Activated CD4-positive, CD25-positive, alpha-beta regulatory T cell treated with anti-CD3 and anti-CD28 coated beads, Interleukin-2, amount 50 U/mL, for 24 hours (primary cell): ENCODE measurements around the gene AMPD1.

ENCODE experiments used
- ATAC-seq, 2 donors: fragments of 150-1000 bp; cut with Tn5 transposase; one replicate each; pipeline ENCODE4 v1.10.0; 2021; ENCODE audit warnings: mild to moderate bottlenecking in 1 of 2, moderate library complexity in 1 of 2

The AMPD1 gene

DNA sequence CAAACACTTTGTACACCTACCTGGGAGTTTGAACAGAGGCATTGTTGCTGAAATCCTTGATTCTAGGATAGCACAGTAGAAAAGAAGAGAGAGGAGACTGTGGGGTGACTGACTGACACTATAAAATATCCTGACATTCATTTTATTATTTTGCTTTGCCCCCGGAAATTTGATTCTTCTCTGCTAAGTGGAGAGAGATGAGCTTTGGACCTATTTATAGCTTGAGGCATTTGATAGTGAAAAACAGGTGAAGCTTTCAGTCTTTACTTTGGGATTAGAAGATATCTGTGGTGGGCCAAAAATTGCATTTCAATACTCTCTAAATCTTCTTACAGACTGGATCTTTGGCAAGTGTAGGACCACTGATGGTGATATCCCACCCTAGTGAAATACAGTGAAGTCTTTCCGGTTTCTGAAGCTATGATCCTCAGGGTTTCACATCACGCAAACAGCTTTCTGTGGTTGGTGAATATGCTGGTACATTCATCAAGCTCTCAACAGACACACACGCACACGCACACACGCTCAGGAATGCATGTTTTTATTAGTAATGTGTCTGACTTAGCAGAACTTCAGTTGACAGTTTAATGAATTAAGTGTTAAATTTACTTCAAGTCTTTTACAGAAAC lies at the start of gene AMPD1:
Gene AMPD1, minus strand, starts transcription at position 117 of the 629 bp plus-strand sequence. Its CDS starts 75 bp downstream, at position 42.
- no peak for ATAC-seq

DNA sequence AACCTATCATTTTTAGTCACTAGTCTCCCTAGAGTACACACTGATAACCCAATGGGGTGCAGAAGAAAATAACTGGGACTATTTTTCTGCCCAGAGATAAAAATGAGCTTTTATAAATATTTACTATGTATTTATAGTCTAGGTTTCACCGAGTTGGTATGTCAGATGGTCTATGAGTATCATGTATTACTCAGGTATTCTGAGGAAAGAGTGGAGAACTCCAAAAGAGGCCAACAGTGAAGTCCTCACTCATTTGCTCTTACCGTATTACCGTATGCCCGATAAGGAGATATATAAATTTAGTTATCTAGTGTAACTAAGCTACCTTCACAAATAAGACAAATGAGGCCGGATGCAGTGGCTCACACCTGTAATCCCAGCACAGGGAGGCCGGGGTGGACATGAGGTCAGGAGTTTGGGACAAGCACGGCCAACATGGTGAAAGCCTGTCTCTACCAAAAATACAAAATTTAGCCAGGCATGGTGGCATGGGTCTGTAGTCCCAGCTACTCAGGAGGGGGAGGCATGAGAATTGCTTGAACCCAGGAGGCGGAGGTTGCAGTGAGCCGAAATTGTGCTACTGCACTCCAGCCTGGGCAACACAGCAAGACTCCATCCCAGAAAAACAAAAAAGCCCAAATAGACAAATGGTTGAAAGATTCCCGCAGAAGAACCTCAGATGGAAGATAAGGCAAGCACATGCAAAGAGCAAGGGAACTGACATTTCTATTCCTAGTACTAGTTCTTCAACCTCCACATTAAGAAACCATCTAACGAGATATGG lies 46.8 kb upstream of the AMPD1 start:
- no peak for ATAC-seq

DNA sequence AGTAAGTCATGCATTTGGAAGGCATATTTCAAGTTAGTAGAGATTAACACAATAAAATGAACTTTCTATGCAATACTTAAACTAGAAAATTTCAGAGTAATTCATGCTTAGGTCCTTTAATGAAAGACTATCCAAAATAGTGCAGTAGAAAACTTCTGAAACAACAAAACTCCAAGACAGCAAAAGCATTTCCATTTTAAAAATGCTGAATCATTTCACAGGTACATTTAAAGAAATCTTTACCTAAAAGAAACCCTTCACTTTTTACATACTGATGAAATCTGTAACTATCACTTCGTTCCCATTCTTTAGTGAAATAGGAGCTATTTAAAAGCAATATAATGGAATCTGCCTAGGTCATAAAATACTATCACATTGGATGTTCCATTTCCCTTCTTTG lies 45.0 kb upstream of the AMPD1 start:
- no peak for ATAC-seq

DNA sequence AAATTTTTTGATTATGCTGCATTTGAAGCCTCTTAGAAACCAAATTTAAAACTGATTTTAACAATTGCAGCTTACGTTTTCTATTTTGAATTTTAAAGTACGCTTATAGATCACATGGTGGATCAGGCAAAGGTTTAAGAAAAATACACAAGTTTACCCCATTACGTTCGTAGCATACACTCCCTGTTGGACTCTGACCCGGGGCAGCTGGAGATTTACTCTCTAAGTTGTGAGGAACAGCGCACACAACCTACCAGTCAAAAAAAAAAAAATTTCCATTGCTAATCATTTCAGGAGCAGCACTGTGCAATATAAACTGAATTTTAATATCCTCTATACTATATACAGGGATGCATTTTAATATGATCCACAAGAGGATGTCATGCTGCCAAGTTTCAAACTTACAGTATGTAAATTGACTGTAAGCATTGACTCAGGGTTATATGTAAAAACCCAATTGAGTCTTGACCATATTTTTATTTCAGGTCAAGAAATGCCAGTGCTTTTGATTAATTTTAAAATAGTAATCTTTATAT lies 42.0 kb upstream of the AMPD1 start:
- no peak for ATAC-seq

DNA sequence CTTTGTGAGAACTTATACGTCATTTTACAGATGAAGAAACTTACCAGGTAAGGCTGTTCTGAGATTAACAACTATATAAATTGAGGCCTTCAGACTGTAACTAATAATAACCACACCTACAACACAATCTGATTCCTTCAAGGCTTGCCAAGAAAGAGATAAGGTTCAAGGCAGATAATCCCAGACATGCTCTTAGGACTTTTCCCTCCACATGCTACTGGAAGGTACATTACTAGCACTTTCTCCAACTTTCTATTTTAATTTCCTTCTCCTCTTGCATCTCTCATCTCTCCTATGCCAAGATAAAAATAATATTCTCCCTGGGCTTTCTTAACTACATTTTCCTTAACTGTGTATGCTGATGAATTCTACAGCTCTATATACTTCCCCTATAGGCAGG lies 40.1 kb upstream of the AMPD1 start:
- ATAC-seq = no peak

DNA sequence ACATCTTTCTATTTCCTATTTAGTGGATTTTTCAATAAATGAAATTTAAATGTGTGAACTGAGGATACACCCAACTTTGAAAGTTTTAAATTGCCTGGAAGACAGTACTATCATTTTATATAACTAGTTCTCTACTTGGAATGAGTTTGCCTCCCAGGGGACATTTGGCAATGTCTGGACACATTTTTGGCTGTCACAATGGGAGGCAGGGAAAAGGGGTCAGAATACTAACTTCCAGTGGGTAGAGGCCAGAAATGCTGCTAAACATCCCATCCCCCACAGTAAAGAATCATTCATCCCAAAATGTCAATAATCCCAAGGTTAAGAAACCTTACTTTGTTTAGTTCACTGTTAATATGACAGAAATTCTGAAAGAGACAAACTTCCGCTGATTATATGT lies 34.4 kb upstream of the AMPD1 start:
- no peak for ATAC-seq

DNA sequence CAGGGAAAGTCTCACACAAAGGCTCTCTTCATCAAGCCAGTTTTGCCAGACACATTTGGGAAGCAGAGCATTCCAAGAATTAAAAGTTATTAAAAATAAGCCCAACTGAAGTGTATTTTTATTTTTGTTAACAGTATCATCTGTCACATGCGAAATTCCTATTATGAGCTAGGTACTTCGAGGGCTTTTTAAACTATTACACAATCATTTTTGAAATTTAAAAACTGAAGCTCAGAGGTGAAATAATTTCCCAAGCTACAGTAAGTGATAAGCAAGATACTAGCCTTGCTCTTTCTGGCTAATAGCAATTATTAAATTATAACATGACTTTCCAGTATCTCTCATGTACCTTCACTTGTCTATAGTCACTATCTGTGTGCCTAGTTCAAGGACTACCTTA lies 33.2 kb upstream of the AMPD1 start:
- no peak for ATAC-seq

DNA sequence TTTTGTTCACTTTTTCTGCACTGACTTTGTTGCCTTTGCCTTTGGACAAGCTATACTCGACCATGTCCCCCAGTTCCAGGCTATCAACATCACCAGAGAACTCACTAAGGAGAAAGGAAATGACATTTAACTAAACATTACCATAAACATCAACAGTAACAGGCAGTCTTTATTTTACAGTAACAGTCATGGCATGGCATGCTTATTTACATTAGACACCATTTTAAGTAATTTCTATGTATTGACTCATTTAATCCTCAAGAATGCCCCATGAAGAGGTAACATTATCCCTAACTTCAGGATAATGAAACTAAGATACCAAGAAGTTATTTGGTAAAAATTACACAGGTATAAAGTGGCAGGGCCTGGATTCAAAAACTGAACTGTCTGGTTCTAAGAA lies 29.9 kb upstream of the AMPD1 start:
- no peak for ATAC-seq

DNA sequence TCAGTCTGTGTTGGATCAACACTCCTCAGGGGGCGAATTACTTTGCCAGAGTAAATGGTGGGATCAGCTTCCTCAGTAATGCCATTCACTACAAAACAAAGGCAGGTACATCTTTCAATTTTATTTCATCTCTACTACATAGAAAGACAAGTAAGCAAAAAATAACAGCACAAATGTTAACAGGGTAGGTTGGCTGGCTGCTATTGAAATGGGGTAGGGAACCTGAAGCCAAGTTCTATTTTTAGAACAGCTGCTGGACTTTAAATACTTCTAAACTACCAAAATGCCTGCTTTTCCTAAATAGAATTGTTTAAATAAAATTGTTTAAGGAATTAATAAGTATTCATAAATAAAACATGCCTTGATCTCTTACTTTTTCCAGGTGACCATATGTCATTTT lies 28.6 kb upstream of the AMPD1 start:
- no peak for ATAC-seq

DNA sequence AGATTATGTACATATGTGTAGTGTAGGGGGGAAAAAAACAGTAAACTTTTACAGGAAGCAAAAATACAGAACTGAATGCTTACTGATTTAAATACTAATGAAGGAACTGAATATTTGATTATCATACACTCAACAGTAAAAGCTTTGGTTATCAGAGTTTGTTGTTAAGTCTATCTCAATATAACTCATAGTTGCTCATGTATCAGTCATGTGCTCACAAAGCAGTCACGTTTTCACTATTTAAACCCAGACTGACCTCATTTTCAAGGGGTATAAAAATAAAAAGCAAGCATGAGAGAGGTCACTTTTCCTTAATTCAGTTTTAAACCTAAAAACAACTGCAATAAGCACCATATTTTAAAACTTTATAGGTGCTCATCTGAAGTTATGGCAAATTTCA lies 28.1 kb upstream of the AMPD1 start:
- ATAC-seq = peak in 1 of 2 donors; percentile 29

DNA sequence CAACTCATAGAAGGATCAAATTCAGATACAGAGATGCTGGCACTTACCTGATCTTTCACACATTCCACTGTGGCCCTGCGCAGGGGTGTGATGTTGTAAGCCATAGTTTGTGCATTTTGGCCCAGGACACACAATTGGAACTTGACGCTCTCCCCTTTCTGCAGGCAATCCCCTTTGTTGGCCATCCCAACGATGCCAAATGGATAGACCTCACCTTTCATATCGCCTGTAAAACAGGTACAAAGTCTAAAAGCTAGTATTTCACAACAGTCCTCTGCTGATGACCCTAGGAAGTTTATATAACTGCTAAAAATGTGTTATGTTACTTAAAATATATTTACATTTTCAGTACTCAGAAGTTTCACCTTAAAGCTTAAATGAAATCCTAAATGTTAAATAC lies 25.1 kb upstream of the AMPD1 start:
- no peak for ATAC-seq

DNA sequence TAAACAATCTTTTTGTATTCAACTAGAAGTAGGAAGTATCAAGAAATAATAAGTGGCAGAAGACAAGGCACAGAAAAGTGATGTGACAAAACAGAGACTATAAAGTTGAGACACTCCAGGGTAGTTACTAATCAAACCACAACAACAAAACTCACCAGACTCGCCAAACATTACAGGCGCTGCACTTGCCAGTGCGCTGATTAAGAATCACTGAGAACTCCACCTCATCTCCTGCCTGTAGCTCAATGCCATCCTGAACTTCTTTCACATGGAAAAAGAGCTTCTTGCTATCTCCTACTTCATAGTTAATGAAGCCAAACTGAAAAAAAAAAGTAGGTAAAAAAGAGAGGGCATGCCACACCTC lies 24.1 kb upstream of the AMPD1 start:
- peak in 1 of 2 donors; percentile 12 for ATAC-seq

DNA sequence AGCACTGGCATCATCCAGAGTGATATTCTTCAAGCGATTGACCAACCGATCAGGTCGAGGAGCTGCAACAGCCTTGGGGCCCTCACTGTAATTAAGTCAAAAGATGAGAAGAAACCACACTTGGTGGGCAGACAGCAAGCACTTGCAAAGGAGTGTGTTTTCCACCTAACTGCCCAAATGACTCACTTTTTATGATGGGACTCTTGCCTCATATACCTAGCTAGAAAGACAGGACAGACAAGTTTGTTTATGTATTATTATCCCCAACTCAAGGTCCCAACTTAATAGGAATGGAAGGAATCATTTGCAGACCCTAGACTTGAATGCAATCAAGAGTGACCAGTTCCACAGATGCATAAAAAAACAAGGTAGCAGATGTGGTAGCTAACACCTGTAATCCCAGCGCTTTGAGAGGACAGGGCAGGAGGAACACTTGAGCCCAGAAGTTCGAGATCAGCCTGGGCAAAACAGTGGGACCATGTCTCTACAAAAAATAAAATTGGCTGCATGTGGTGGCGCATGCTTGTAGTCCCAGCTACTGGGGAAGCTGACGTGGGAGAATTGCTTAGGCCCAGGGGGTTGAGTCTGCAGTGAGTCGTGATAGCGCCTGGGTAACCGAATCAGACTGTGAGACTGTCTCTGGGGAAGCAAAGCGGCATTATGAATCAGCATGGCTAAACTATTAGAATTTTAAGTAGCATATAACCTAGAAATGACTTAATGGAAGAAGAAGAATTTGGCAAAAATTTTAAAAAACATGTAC lies 23.5 kb upstream of the AMPD1 start:
- ATAC-seq = peak; percentile 45 to 50

DNA sequence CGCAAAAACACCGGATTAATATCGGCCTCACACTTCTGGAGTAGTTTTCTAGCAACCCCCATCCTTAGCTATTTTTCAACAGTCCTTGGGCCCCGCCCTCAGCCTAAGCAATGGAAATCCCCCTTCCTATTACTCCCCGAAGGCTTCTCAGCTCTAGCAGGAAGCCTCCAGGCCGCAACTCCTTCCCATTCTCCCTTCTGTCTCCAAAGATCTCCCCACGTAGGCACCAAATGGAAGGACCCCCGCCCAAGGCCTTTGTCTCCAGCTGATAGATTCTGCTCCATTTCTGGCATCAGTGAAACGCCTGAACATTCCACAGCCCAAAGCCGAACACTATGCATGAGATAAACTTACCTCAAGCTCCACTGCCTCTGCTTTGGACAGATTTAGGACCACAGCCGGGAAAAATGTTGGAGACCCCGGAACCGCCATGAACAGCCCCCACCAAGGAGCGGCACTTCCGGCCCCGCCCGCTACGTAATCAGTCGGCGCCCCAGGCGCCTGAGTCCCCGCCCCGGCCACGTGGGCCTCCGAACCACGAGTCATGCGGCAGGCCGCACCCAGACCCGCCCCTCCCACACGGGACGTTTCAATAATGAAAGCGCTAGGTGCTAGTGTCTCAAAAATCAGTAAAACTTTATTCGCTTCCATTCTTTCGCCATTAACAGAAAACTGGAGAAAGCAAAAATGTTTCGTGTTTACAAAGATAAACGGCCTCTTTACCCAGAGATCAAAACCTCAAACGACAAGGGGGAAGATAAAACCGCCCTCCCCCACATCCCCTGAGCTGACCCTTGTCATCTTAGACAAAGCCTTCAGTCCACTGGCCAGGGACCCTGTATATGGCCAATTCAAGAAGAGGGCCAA lies 21.2 kb upstream of the AMPD1 start, which contains the start of gene NRAS:
Gene NRAS, minus strand, starts transcription at position 468 of the 867 bp plus-strand sequence. CDS start 611 bp downstream, outside the sequence.
- peak; percentile 85 to 92 for ATAC-seq

DNA sequence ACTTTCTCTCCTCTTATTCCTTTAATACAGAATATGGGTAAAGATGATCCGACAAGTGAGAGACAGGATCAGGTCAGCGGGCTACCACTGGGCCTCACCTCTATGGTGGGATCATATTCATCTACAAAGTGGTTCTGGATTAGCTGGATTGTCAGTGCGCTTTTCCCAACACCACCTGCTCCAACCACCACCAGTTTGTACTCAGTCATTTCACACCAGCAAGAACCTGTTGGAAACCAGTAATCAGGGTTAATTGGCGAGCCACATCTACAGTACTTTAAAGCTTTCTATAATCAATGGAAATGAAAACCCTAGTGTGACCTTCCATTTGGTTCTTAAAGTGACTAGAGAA lies 20.6 kb upstream of the AMPD1 start:
- ATAC-seq = no peak

DNA sequence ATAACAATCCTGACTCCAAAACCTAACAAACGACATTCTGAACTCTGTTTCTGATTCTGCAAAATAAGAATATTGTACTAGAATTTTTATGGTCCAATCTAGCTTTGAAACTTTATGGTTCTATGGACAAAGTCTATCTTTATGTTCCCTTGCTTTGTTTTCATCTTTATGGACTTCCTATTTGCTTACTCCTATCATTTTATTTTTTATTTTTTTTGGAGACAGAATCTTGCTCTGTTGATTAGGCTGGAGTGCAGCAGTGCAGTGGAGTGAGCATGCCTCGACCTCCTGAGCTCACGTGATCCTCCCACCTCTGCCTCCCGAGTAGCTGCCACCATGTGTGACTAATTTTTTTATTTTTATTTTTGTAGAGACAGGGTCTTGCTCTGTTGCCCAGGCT lies 17.6 kb upstream of the AMPD1 start:
- no peak for ATAC-seq

DNA sequence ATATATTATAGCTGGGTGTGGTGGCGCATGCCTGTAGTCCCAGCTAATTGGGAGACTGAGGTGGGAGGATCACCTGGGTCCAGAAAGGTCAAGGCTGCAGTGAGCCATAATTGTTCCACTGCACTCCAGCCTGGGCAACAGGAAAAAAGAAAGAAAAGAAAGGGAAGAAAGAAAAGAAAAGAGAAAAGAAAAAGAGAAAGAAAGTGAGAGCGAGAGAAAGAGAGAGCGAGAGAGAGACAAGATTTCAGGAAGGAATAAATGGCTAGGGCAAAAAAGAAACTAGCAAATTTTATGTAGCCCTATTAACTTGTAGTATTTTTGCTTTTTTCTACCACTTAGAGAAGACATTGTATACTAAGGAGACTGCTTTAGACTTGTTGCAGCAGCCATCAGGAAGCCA lies 15.0 kb upstream of the AMPD1 start:
- no peak for ATAC-seq

DNA sequence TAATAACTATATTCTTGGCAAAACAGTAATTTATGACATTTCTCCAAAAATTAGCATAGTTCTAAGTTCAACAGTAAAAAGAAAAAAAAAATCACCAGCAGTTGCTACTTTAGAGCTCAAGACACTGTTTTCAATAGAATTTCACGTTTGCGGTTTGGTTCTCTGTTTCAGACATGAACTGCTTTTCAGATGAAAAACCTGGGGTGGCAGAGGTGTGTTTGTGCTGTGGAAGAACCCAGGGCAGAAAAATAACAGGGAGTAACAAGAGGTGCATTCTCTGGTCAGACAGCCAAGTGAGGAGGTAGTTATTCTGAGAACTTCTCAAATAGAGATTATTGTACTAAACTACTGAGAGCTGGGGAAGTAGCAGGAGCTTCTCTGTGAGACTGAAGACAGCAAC lies 12.3 kb upstream of the AMPD1 start:
- ATAC-seq = no peak

DNA sequence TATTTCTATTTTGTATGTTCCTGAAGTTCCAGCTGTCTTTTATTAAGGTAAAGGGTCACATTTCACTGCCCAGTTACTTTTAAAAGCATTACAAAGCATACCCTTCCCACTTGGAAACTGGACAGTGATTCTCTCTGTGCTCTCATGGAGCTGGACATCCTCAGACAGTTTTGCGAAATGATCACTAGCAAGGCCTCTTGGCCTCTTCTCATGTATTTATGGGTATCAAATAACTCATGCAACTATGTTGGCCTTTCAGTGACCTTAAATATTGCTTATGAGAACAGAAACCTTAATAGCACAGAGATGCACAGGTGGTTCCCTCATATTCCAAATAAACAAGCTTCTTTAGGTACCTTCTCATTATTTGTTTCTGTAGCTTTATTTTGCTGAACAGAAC lies 7.9 kb upstream of the AMPD1 start:
- ATAC-seq = no peak

DNA sequence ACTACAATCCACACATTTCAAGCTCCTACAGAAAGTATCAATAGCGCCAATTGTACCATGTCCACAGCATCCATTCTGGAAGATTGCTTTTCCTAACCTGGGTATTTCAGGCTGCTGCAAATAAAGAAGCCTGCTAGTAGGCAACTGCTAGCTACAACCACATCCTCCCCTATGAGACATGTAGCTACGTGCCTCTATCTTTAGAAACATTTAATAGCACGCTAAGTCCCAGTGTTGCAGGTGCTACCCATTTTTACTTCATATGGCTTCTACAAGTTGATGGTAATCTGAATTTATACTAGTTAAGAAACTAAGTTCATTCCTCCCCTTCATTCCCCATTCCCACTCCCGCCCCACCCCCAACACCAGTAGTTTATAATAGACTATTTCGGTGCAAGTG lies 7.4 kb upstream of the AMPD1 start:
- ATAC-seq = no peak

DNA sequence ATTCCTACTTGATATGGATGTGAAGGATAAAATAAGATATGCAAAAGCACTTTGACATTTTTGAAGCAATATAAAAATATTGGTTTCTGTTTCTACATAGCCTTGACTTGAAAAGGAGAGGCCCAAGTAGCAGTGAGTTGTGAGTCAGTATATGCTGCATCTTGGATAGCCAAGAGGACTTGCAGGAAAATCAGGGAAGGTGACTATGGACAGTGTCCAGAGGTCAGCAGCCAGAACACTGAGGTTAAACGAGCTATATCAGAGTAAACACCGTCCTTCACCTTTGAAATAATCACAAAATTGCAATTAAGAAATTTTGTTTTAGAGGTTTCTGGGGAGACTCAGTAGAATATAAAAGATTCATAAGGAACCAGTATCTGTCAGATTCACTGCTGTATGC lies 6.6 kb upstream of the AMPD1 start:
- no peak for ATAC-seq

DNA sequence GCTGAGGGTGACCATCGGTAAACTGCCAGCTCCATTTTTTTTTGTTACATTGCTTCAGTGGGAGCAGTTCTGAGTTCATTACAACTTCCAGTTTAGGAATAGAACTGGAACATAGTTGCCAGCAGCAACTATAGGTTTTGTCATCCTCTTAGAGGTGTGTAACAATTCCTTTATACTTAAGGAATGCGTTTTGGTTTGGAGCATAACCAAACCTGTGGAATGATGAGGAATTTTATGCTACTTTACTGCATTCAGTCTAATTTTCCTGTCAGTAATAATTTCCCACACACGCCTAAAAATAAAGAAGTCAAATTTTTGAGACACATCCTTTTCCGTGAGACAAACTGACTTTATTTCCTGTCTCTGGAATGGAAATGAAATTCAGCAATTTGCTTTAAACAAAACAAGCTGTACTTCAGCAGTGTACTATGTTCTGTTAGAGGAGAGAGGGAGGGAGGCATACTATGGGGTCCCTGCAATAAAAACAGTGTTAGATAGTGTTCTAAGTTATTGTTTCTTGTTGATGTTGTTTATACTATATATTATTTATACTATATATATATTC lies 4.8 kb upstream of the AMPD1 start:
- no peak for ATAC-seq
